GM10266 (cell line): ENCODE results near the gene HNRNPH1.

Experiments
- DNase-seq: peaks from one replicate; pipeline ENCODE4 v3.0.0; 2012; ENCODE audit errors: extremely low spot score
- CTCF ChIP-seq: IDR thresholded peaks from 2 replicates; pipeline ENCODE4 v1.5.1; 2012; ENCODE audit warnings: mild to moderate bottlenecking, low read depth; ENCODE audit not compliant: control insufficient read depth, insufficient read depth; ENCODE audit errors: missing control alignments

HNRNPH1 gene

GRCh38 chr5:179599973-179600372, 23.5 kb downstream of the HNRNPH1 start:
- no peak for DNase-seq
- no peak for TF ChIP-seq CTCF

GRCh38 chr5:179599566-179599965, 23.9 kb downstream of the HNRNPH1 start:
- no peak for DNase-seq
- no peak for TF ChIP-seq CTCF

GRCh38 chr5:179599100-179599499, 24.4 kb downstream of the HNRNPH1 start:
- TF ChIP-seq CTCF, result no peak
- DNase-seq, result no peak

- DNase-seq, result no peak
- no peak for TF ChIP-seq CTCF
These were observed 27.1 kb downstream of the HNRNPH1 start for GRCh38 chr5:179596421-179596820.

- DNase-seq, result no peak
These were observed 27.6 kb downstream of the HNRNPH1 start for GRCh38 chr5:179595916-179596315.

GRCh38 chr5:179588166-179588565, 35.3 kb downstream of the HNRNPH1 start:
- no peak for DNase-seq

More at GRCh38 chr5:179595916-179596315, 27.6 kb downstream of the HNRNPH1 start:
- TF ChIP-seq CTCF, result no peak

GRCh38 chr5:179585941-179586401, 37.5 kb downstream of the HNRNPH1 start:
- TF ChIP-seq CTCF, result no peak
- no peak for DNase-seq

More at GRCh38 chr5:179588166-179588565, 35.3 kb downstream of the HNRNPH1 start:
- no peak for TF ChIP-seq CTCF
